ENCODE data around the gene RBP3. TPM values are rescaled to one million over a fixed set of nuclear protein-coding genes. Genes with fewer than 3 reads are reported as not detected.

Gene RBP3
- total and polyA plus RNA-seq, 4 donors = not detected

- no peak for DNase-seq (ENCODE audit: low spot score)
- H3K27me3 ChIP-seq (ENCODE audit: control insufficient read depth in 4 of 4, insufficient read depth in 4 of 4, low read length in 3 of 4) = no peaks in the 10 kb centered on the region
These were observed 45.1 kb upstream of the RBP3 start for GRCh38 chr10:47303105-47303504.

More at GRCh38 chr10:47303105-47303504, 45.1 kb upstream of the RBP3 start:
- H3K4me1 ChIP-seq (ENCODE audit: control insufficient read depth in 4 of 4, insufficient read depth in 4 of 4, low read length in 3 of 4) = peaks cover 0 to 13% (median 9%) of the 10 kb centered on the region in 4 donors
- H3K36me3 ChIP-seq (ENCODE audit: control insufficient read depth in 4 of 4, insufficient read depth in 3 of 4, low read depth in 1 of 4, low read length in 3 of 4) = no peaks in the 10 kb centered on the region
- no peak for TF ChIP-seq GABPA (IDR thresholded peaks at IDR 0.05 in 1 of 2, conservative IDR thresholded peaks at IDR 0.05 in 1 of 2)
- no peak for TF ChIP-seq FOXA1 (IDR thresholded peaks at IDR 0.05)
- no peak for TF ChIP-seq RAD21 (IDR thresholded peaks at IDR 0.05)
- TF ChIP-seq, protein P1, sequence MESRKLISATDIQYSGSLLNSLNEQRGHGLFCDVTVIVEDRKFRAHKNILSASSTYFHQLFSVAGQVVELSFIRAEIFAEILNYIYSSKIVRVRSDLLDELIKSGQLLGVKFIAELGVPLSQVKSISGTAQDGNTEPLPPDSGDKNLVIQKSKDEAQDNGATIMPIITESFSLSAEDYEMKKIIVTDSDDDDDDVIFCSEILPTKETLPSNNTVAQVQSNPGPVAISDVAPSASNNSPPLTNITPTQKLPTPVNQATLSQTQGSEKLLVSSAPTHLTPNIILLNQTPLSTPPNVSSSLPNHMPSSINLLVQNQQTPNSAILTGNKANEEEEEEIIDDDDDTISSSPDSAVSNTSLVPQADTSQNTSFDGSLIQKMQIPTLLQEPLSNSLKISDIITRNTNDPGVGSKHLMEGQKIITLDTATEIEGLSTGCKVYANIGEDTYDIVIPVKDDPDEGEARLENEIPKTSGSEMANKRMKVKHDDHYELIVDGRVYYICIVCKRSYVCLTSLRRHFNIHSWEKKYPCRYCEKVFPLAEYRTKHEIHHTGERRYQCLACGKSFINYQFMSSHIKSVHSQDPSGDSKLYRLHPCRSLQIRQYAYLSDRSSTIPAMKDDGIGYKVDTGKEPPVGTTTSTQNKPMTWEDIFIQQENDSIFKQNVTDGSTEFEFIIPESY (IDR thresholded peaks at IDR 0.05) = no peak
- TF ChIP-seq RXRA (IDR thresholded peaks at IDR 0.05) = no peak
- TF ChIP-seq FOXA2 (IDR thresholded peaks at IDR 0.05) = no peak
- no peak for TF ChIP-seq JUND (IDR thresholded peaks at IDR 0.05)
- TF ChIP-seq, protein P2, sequence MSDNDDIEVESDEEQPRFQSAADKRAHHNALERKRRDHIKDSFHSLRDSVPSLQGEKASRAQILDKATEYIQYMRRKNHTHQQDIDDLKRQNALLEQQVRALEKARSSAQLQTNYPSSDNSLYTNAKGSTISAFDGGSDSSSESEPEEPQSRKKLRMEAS (IDR thresholded peaks at IDR 0.05) = no peak
- no peak for TF ChIP-seq HNF4A (conservative IDR thresholded peaks at IDR 0.05)
- TF ChIP-seq, protein P3, sequence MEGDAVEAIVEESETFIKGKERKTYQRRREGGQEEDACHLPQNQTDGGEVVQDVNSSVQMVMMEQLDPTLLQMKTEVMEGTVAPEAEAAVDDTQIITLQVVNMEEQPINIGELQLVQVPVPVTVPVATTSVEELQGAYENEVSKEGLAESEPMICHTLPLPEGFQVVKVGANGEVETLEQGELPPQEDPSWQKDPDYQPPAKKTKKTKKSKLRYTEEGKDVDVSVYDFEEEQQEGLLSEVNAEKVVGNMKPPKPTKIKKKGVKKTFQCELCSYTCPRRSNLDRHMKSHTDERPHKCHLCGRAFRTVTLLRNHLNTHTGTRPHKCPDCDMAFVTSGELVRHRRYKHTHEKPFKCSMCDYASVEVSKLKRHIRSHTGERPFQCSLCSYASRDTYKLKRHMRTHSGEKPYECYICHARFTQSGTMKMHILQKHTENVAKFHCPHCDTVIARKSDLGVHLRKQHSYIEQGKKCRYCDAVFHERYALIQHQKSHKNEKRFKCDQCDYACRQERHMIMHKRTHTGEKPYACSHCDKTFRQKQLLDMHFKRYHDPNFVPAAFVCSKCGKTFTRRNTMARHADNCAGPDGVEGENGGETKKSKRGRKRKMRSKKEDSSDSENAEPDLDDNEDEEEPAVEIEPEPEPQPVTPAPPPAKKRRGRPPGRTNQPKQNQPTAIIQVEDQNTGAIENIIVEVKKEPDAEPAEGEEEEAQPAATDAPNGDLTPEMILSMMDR (IDR thresholded peaks at IDR 0.05; ENCODE audit: low read depth, low read length, missing input control) = no peak
- no peak for TF ChIP-seq ATF3 (IDR thresholded peaks at IDR 0.05)
- no peak for TF ChIP-seq REST (IDR thresholded peaks at IDR 0.05)
- no peak for TF ChIP-seq YY1 (IDR thresholded peaks at IDR 0.05)
- TF ChIP-seq TAF1 (conservative IDR thresholded peaks at IDR 0.05) = no peak
- no peak for TF ChIP-seq NR2F2 (IDR thresholded peaks at IDR 0.05)
- no peak overlapping the region for H3K27ac ChIP-seq (ENCODE audit: low read depth in 1 of 2, low read length in 2 of 2)
- no peaks in the 10 kb centered on the region for H3K9me3 ChIP-seq (ENCODE audit: control insufficient read depth in 4 of 4, low read length in 3 of 4)
- no peak overlapping the region for H3K4me3 ChIP-seq (ENCODE audit: low read depth in 1 of 3, low read length in 3 of 3)
- 93% methylated on average over 7 of the region's 7 CpGs for WGBS
- H3K9ac ChIP-seq (ENCODE audit: low read depth in 1 of 2, low read length in 2 of 2) = no peak overlapping the region
